ENCODE results near the gene OR2J2.
"Not testable (repeated sequence)": the region's sequence is repeated elsewhere in the genome, so short reads cannot be mapped to it uniquely, and the experiment has no call there.

DNA sequence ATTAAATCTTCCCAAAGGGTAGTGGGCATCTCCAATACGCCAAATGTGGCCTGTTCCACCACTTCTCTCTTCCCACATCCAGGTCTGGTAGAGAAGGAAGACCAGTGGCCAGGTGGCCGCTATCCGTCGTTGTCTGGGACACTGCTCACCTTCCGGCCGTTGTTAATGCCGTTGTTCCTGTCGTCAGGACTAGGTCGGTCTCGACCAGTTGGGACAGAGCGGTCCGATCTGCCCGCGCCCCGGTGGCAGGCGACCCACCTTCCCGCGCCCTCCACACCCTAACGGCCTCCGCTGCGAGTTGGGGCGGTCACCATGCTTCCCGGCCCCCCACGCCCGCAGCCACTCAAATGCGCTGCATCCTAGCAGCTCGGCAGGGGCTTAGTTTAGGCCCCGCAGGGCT is 5.1 kb upstream of the OR2J2 start:
- not testable (repeated sequence) for TF ChIP-seq POLR2A, POLR2AphosphoS5, TAF1, POU2F2, SPI1 (IDR thresholded peaks at IDR 0.05; ENCODE audit: low read depth, low read length)
